ENCODE measurements around the gene STAT2. TPM values are rescaled to one million over a fixed set of nuclear protein-coding genes. Genes with fewer than 3 reads are reported as not detected.
"Not testable (repeated sequence)": the region's sequence is repeated elsewhere in the genome, so short reads cannot be mapped to it uniquely, and the experiment has no call there.

Gene STAT2
- total RNA-seq, 1 donor from 2014 or later, result 239 TPM

DNA sequence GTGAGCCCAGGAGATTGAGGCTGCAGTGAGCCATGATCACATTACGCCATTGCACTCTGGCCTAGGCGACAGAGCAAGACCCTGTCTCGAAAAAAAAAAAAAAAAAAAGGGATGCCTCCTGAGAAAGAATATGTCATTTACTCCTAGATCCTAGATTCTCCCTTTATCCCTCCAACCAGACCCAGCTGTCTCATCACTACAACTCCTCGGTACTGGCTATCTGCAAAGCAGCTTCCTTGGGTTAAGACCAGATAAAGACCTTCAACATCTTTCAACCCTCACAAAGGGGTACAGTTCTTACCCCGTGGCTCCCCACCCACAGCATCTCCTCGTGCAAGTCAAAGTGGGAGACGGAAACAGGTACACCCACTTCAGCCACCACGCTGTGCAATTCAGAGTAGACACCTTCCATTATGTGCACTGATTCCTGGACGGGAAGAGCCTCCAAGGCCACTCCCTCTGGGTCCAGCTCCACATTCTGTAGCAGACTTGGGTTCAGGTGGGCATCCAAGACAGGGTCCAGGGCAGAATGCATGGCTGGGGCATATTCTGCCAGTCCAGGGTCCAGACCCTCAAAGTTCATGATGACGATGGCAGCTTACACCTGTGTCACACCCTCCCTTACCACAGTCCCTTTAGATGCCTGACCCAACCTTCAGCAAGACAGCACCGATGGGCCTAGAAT is 27.3 kb downstream of the STAT2 start:
- intact Hi-C loops (cut with micrococcal nuclease), result loop anchor here (1.0 kb wide), 6 partner anchors 28 to 413 kb away; partner anchors contain the start of genes NABP2, STAT2, TIMELESS and ZC3H10

DNA sequence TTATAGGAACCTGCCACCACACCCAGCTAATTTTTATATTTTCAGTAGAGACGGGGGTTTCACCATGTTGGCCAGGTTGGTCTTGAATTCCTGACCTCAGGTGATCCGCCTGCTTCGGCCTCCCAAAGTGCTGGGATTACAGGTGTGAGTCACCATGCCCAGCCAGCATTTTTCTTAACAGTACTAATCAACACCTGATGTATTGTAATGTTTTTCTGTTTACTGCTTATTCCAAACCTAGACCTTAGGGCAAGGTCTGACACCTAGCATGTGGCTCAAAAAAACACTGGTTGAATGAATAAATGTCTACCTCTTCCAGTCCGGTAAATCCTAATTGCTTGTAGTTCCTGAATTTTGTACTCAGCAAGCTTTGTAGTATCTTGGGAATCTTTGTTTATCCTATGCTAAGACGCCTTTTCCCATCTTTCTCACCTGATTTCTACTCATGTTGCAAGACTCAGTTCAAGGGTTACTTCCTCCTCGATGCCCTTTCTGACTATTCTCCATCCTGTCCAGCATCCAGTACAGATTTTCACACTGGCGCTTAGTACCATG is 28.9 kb downstream of the STAT2 start:
- intact Hi-C loops (cut with micrococcal nuclease), result no loop called here

DNA sequence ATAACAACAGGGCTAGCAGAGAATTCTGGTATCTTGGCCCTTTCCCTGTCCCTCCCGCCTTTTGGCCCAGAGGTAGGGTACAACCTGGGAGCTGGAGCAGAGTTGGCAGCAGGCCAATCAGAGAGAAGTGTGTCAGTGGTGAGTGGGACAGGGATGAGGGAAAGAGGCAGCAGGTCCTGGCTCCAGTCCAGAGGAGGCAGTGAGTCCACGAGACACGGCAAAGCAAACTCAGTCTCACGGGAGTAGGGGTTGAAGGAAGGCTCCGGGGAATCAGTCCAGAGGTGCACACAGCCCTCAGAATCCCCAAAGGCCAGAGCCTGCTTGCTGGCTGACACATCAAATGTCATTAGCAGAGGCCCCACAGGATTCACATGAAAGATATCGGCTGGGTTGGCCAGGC is 33.4 kb downstream of the STAT2 start:
- intact Hi-C loops (cut with micrococcal nuclease), result no loop called here

DNA sequence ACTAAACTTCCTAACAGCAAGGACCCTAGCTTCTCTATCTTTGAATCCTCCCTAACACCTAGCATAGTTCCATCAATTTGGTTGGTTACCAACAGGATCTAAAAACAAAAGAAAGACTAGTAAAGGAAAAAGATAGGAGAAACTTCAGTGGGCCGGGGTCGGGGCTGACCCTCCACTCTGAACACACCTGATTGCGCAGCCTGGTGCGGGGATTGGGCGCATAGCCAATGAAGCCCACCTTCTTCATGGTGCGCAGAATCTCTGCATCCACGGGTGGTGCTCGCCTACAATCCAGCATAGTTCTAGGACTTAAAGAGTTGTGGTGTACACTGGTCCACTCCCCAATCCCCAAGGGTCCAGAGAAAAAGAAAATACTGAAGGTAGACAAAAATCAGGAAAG is 33.8 kb downstream of the STAT2 start:
- intact Hi-C loops (cut with micrococcal nuclease), result no loop called here

DNA sequence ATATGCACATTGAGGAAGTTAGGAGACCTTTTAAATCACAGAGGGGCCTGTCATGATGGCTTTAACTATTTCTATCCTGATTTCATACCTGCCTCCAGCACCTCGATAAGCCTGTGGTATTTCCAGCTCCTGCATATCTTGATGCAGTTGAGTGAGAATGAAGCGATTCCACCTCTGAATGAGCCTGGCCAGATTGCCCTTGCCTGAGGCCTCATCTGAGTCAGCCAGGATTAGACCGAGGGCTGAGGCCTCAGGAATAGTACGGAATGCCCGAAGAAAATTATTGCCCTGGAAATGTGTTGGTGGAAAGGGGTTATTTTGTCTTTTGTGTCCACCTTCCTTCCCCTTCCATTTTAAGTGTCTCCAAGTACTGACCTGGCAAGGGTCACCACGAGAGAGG is 35.7 kb downstream of the STAT2 start:
- intact Hi-C loops (cut with micrococcal nuclease), result no loop called here

DNA sequence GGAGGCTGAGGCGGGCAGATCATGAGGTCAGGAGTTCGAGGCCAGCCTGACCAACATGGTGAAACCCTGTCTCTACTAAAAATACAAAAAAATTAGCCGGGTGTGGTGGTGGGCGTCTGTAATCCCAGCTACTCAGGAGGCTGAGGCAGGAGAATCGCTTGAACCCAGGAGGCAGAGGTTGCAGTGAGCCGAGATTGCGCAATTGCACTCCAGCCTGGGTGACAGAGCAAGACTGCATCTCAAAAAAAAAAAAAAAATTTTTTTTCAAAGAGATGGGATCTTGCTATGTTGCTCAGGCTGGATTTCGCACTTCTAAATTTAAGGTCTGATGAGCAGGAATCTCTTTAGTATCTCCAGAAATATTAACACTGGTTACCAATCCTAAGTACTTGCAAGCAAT is 38.3 kb downstream of the STAT2 start:
- intact Hi-C loops (cut with micrococcal nuclease), result not testable (repeated sequence)

DNA sequence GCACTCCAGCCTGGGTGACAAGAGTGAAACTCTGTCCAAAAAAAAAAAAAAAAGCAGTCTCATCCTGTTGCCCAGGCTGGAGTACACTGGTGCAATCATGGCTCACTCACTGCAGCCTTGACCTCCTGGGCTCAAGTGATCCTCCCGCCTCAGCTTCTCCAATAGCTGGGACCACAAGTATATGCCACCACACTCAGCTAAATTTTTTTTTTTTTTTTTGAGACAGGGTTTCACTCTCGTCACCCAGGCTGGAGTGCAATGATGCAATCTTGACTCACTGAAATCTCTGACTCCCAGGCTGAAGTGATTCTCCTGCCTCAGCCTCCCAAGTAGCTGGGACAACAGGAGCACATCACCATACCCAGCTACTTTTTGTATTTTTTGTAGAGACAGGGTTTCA is 38.9 kb downstream of the STAT2 start:
- intact Hi-C loops (cut with micrococcal nuclease), result no loop called here

DNA sequence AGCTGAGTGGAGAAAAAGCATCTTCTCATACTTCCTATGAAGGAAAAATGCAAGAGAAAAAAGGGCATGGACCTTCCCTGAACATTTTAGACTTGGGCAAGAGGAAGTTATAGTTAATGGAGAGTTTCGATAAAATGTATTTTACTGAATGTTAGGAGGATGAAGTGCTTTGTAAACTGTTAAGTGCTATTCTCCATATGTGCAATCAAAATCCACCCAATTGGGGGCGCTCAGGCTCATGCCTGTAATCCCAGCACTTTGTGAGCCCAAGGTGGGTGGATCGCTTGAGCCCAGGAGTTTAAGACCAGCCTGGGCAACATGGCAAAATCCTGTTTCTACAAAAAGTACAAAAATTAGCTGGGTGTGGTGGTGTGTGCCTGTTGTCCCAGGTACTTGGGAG is 42.2 kb downstream of the STAT2 start:
- intact Hi-C loops (cut with micrococcal nuclease), result loop anchor here (5.0 kb wide), 1 partner anchor 310 kb away; no protein-coding TSS in a partner anchor

DNA sequence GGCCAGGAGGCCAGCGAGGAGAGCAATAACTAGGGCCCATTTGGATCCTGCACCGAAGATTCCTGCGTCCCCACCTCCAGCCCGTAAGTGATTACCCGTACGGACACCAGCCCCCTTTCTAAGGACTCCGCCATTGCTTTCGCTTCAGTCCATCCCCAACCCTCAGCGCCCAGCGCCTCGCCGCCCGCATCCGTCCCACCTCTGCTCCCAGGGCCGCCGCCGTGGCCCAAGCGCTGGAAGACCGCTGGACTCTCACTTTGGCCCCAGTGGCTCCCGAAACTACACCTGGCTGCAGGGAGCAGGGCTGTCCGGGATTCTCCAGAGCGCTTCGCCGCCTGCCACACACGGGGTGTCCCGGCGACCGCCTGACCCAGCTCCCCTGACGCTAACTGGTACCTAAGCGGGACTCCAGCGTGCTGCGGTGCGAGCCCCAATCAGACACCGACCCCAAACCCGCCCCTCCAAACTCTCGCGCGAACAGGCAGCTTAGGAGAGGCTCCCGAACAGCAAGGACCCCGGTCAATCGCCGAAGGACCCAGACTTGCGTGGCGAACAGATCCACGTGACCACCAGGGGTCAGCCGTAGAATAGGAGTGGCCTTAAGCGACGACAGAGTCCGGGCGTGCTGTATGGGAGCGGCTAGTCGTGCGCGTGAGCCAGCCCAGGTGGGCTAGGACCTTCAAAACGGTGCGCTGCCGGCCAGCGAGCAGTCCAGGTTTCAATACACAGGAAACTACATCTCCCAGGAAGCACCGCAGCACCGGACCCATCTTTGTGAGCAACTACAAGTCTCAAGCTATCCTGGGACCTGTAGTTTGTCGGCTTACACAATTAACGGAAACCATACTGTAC is 44.1 kb downstream of the STAT2 start, which contains the start of gene CNPY2:
CNPY2 (minus strand) TSS at position 367 of the 852 bp plus-strand sequence. CDS start 771 bp downstream, outside the sequence.
- intact Hi-C loops (cut with micrococcal nuclease), result loop anchor here (1.0 to 5.0 kb wide), 16 partner anchors 16 to 389 kb away; partner anchors contain the start of genes COQ10A, CS, IL23A and MYL6B

DNA sequence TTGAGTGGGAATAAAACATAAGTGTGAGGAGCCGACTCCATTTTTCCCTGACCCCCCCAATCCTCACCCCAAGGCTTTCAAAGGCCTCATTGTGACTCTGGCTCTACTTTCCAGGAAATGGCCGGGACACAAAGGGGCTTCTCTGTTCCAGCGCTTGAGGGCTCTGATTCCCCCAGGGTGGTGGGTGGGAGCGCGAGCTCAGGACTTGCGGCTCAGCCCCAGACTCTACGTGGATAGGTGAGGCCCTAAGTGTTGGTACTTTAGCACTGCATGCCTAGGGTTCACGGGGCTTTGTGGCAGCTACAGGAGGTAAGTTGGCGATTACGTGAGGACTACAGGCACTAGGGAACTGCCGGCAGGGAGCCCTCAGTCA is 44.7 kb downstream of the STAT2 start:
- intact Hi-C loops (cut with micrococcal nuclease), result loop anchor here (5.0 kb wide), 1 partner anchor 312 kb away; no protein-coding TSS in a partner anchor

DNA sequence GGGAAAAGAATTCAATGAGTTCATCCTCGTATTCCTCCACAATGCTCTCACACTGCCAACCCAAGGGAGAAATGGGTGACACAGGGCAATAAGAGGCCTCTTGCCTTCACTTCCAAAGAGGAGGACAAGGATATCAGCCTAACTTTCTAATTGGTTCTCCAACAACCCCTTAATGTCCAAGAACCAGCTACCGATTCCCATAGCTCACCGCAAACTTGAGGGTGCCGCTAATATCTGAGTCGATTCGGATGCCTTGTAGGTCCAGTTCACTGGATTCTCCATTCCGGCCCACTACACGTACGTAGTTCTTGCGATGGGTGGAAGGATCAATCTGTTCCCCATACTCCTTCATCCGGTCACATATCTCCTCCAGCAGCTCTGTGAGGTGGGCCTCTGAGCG is 48.9 kb downstream of the STAT2 start:
- intact Hi-C loops (cut with micrococcal nuclease), result no loop called here

DNA sequence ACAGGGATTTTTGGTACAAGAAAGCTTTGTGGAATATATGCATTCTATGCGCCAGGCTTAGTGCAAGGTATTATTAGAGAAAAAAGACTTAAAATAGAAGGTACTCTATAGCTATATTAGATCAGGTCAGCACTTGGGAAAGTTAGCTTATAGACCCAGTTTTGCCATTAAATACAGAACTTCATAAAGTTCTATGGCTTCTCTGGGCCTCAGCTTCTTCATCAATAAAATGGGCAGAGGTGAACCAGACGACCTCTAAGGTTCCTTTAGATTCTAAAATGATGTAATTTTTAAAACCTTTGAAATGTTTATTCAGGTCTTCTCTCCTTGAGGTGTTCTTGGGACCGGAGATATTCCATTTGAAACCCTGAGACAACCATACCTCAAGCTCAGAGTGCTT is 51.2 kb downstream of the STAT2 start:
- intact Hi-C loops (cut with micrococcal nuclease), result no loop called here

DNA sequence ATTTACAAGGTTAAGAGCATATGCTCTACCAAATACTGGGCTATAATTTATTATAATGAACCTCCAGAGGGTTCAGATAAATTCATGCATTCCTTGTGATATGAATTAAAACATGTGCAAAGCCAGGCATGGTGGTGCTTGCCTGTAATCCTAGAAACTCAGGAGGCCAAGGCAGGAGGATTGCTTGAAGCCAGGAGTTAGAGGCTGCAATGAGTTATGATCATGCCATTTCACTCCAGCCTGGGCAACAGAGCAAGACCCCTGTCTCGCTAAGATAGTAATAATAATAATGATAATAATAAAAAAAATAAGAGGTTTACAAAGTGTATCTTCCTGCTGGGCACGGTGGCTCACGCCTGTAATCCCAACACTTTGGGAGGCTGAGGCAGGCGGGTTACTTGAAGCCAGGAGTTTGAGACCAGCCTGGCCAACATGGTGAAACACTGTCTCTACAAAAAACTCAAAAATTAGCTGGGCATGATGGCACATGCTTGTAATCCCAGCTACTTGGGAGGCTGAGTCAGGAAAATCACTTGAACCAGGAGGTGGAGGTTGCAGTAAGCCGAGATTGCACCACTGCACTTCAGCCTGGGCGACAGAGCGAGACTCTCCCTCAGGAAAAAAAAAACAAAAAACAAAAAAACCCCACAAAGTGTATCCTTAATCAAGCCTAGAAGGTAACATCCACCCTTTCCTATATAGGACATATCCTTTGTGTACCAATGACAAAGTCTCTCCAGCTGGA is 52.5 kb downstream of the STAT2 start:
- intact Hi-C loops (cut with micrococcal nuclease), result no loop called here

DNA sequence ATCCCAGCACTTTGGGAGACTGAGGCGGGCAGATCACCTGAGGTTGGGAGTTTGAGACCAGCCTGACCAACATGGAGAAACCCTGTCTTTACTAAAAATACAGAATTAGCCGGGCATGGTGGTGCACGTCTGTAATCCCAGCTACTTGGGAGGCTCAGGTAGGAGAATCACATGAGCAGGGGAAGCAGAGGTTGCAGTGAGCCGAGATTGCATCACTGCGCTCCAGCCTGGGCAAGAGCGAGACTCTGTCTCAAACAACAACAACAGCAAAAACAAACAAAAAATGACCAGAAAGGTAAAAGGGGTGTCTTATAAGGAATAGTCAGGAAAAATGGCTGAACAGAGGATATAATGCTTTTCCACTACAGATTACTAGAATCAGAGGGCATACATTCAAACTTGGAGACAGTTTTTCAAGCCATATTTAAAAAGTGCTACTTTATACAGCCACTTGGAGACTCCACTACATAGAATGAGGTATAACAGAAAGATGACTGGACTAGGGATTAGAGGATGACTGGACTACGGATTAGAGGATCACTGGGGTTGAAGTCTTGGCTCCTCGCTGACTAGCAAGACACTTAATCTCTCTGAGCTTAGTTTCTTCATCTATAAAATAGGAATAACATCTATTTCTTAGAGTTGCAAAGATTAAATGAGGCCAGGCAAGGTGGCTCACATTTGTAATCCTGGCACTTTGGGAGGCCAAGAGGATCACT is 54.9 kb downstream of the STAT2 start:
- intact Hi-C loops (cut with micrococcal nuclease), result no loop called here

DNA sequence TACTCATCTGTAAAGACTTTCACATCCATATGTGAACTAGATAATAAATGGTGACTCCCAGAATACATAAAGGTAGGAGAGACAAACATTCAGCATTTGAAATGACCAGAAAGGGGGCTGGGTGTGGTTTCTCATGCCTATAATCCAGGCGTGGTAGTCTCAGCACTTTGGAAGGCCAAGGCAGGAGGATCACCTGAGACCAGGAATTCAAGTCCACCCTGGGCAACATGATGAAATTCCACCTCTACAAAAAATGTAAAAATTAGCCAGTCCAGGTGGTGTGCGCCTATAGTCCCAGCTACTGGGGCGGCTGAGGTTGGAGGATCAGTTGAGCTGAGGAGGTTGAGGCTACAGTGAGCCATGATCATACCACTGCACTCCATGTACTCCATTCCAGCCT is 55.6 kb downstream of the STAT2 start:
- intact Hi-C loops (cut with micrococcal nuclease), result no loop called here

DNA sequence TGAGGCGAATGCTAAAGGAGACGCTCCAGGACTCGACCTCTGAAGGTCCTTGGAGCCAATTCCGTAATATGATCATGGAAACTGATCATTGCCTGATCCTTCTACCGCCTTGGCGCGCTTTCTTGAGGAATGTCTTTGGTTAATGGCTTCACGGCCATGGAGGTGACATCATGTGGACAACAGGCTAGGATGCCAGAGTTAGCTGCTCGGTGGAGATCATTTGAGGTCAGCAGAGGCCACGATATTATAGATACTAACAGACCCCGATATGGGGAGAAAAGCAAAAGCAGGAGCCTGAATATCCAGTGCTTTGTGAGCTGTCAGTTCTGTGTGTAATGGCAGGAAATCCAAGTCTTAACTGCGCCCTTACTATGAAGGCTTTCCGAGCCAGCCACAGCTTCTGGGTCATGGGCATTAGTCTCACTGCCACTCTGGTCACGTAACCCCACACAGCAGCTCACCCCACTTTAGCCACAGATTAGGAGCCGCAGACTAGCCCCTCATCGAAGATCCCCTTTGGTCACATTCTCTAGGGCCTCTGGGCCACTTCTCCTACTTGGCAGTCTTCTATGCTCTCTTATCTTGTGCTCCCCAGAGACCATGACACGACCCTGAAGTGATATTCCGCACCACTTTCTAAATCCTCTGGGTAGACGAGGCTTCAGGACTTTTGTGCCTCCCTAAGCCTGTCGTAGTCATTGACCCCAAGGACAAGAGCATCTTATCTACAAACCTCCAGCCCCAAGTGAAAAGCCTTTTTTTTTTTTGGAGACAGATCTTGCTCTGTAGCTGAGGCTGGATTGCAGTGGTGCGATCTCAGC is 59.1 kb downstream of the STAT2 start:
- intact Hi-C loops (cut with micrococcal nuclease), result loop anchor here (1.0 to 2.0 kb wide), 17 partner anchors 15 to 472 kb away; partner anchors contain the start of genes ANKRD52, COQ10A, DNAJC14 and IL23A

DNA sequence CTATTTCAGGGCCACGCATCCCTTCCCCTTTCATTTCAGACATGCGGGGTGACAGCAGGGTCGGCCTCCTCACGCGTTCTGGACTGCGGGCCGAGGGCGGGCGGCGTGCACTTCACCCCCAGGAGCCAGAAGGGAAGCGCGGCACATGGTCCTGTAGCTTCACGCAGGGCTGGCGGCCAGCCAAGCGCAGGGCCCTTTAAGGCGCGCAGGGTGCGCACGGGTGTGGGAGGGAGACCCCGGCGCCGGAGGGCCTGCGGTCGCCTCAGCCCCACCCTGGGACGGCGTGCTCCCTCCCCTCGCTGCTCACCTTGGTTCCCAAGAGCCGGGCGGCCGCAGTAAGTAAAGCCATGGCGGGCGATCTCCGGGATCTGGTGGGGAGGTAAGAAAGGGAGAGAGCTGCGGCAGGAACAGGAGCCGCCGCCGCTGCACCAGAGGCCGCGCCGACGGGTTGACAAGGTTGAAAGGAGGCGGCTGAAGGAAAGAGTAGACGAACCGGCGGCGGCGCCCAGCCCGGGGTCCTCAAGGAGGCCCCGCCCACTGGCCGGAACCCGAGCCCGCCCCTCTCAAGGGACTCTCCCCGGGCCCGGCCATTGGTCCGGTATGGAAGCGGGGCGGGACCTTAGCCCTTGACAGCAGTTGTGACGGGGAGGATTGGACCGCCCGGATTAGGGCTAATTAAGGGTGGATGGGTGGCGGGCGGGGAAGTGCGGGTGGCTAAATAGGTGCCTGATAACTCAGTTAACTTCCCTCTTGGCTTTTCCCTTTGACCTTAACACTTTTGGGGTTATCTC is 59.9 kb downstream of the STAT2 start, which contains the start of gene CS:
CS (minus strand) TSS at position 478 of the 791 bp plus-strand sequence; CDS start at position 349, 129 bp downstream.
- intact Hi-C loops (cut with micrococcal nuclease), result loop anchor here (1.0 to 2.0 kb wide), 18 partner anchors 9 to 471 kb away; partner anchors contain the start of genes ANKRD52, COQ10A, DNAJC14 and IL23A

DNA sequence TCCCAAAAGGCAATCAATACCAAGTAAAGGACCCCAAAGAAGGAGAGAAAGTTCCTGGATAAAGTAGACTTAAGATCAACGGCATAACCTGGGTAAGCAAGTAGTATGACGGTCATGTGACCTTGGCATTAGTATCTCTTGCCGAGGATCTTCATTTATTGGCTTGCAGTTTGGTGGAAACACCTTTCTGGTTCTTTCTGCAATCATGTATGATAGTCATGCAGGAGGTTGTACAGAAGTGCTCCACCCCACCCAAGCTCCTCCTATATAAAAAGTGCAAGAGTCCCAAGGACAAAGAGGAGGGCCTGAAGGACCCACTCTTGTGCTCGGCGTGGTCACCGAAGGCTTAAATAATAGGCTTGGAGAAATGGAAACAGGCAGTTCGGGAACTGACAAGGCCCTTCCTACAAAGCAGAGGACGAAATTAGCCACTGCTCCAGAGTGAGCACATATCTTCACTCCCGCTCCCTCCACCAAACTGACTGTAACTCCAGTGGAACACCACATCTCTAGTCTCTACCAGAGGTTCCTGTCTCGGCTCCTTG is 60.5 kb downstream of the STAT2 start:
- intact Hi-C loops (cut with micrococcal nuclease), result loop anchor here (1.0 kb wide), 1 partner anchor 8 kb away; no protein-coding TSS in a partner anchor

Measured in T-helper 1 cell treated with Interleukin-12 subunit alpha and Interleukin-12 subunit beta and Interleukin-4 antibody, amounts not matched to agents 30 ng/mL and 1 ng/mL, for 36 hours (primary cell).